ENCODE results near the gene CDH15. TPM values are rescaled to one million over a fixed set of nuclear protein-coding genes. Genes with fewer than 3 reads are reported as not detected.

Gene CDH15
- total and polyA plus RNA-seq, 9 of the 15 experiments (the other 6 are each of a cell fraction or from before 2014, with no cell fraction given) = 0.07 to 0.18 TPM; not detected in 7

DNA sequence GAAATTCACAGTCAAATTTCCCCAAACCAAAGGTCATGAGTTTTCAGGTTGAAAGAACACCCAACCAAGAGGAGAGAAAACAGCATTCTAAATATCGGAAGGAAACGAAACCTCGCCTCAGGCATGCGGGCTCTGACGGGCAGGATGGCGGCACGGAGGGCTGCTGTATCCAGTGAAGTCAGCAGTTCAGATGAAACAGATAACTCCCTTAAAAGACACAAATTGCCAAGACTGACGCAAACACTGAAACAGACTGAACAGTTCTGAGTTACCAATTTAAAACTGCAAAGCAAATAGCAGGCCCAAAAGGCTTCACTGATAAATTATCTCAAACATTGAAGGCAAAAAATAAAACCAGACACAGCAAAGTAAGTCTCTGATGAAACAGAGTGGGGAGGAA is 20.6 kb upstream of the CDH15 start:
- Histone ChIP-seq H3K27me3 (ENCODE audit: control insufficient read depth in 2 of 2, insufficient read depth in 2 of 2, low read length in 2 of 2) (no peaks in the 10 kb centered on the region), H2AFZ (ENCODE audit: low read depth, low read length) (no peak overlapping the region), H4K20me1 (replicated peaks; ENCODE audit: control insufficient read depth, insufficient read depth, low read length) (no peaks in the 10 kb centered on the region), H3K79me2 (ENCODE audit: control insufficient read depth, insufficient read depth, low read length) (no peaks in the 10 kb centered on the region), H3K4me1 (replicated peaks in 1 of 2; ENCODE audit: control insufficient read depth in 2 of 2, insufficient read depth in 2 of 2, low read length in 2 of 2) (peaks cover 0 to 38% of the 10 kb centered on the region in 2 experiments; a peak in 3 of 5 replicates), H3K9me3 (replicated peaks; ENCODE audit: control insufficient read depth, insufficient read depth, low read depth, low read length) (peaks cover 5% of the 10 kb centered on the region), H3K9me1 (ENCODE audit: control insufficient read depth, insufficient read depth, low read length) (no peaks in the 10 kb centered on the region), H3K27ac (ENCODE audit: extremely low read depth, low read depth, low read length) (no peak overlapping the region), H3K4me3 (no peak overlapping the region), H3K9ac (ENCODE audit: insufficient read depth in 1 of 2, low read depth in 2 of 2, low read length in 2 of 2) (no peak overlapping the region), H3K36me3 (ENCODE audit: control insufficient read depth, insufficient read depth, low read length) (peaks cover 34% of the 10 kb centered on the region; the same call in 2 of the 3 replicates), H3K4me2 (ENCODE audit: insufficient read depth, low read length) (no peak overlapping the region)
- ChIA-PET CTCF (ENCODE audit: low intra/inter-chr PET ratio) (no interaction called here), POLR2A (no interaction called here)
- in situ Hi-C loops (cut with MboI) = no loop called here
- ATAC-seq (no peak), FAIRE-seq (no peak), DNase-seq (ENCODE audit: extremely low read depth in 1 of 4, low spot score in 3 of 4) (no peak)
- 96% methylated on average over 8 of the region's 8 CpGs for WGBS (ENCODE audit: insufficient coverage, low coverage, missing lambda C conversion rate)
- intact Hi-C loops (cut with micrococcal nuclease) = no loop called here
- BruUV-seq (replicated peaks) = no TSS peak
- TF ChIP-seq TCF7 (IDR thresholded peaks at IDR 0.05; ENCODE audit: borderline replicate concordance) (no peak), RBBP5 (IDR thresholded peaks at IDR 0.05; ENCODE audit: borderline replicate concordance, insufficient read depth, low read length, poor library complexity, severe bottlenecking) (no peak), ZNF589 (CRISPR knock-in tag; IDR thresholded peaks at IDR 0.05; ENCODE audit: low read depth) (no peak), KAT2B (IDR thresholded peaks at IDR 0.05; ENCODE audit: low read depth, low read length) (no peak), CHD1 (IDR thresholded peaks at IDR 0.05; ENCODE audit: low read length) (no peak), FOXM1 (IDR thresholded peaks at IDR 0.05; ENCODE audit: low read depth) (no peak), FOXM1 (CRISPR knock-in tag; IDR thresholded peaks at IDR 0.05; ENCODE audit: low read depth) (no peak), CREM (IDR thresholded peaks at IDR 0.05; ENCODE audit: low read depth) (no peak), ATF1 (CRISPR knock-in tag; IDR thresholded peaks at IDR 0.05) (no peak), ATF1 (tag; IDR thresholded peaks at IDR 0.05) (no peak), RBM14 (IDR thresholded peaks at IDR 0.05; ENCODE audit: borderline replicate concordance, insufficient read depth, low read depth, low read length) (no peak), ESRRB (CRISPR knock-in tag; IDR thresholded peaks at IDR 0.05; ENCODE audit: borderline replicate concordance) (no peak), SMAD1 (IDR thresholded peaks at IDR 0.05; ENCODE audit: low read depth, low read length, partially characterized antibody) (no peak), OTX1 (CRISPR knock-in tag; IDR thresholded peaks at IDR 0.05) (no peak)
- TF ChIP-seq, protein P1, sequence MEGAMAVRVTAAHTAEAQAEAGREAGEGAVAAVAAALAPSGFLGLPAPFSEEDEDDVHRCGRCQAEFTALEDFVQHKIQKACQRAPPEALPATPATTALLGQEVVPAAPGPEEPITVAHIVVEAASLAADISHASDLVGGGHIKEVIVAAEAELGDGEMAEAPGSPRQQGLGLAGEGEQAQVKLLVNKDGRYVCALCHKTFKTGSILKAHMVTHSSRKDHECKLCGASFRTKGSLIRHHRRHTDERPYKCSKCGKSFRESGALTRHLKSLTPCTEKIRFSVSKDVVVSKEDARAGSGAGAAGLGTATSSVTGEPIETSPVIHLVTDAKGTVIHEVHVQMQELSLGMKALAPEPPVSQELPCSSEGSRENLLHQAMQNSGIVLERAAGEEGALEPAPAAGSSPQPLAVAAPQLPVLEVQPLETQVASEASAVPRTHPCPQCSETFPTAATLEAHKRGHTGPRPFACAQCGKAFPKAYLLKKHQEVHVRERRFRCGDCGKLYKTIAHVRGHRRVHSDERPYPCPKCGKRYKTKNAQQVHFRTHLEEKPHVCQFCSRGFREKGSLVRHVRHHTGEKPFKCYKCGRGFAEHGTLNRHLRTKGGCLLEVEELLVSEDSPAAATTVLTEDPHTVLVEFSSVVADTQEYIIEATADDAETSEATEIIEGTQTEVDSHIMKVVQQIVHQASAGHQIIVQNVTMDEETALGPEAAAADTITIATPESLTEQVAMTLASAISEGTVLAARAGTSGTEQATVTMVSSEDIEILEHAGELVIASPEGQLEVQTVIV (CRISPR knock-in tag; IDR thresholded peaks at IDR 0.05; ENCODE audit: borderline replicate concordance) = no peak
- TF ChIP-seq, protein P2, sequence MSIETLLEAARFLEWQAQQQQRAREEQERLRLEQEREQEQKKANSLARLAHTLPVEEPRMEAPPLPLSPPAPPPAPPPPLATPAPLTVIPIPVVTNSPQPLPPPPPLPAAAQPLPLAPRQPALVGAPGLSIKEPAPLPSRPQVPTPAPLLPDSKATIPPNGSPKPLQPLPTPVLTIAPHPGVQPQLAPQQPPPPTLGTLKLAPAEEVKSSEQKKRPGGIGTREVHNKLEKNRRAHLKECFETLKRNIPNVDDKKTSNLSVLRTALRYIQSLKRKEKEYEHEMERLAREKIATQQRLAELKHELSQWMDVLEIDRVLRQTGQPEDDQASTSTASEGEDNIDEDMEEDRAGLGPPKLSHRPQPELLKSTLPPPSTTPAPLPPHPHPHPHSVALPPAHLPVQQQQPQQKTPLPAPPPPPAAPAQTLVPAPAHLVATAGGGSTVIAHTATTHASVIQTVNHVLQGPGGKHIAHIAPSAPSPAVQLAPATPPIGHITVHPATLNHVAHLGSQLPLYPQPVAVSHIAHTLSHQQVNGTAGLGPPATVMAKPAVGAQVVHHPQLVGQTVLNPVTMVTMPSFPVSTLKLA (conservative IDR thresholded peaks at IDR 0.05) = no peak
- TF ChIP-seq, protein P3, sequence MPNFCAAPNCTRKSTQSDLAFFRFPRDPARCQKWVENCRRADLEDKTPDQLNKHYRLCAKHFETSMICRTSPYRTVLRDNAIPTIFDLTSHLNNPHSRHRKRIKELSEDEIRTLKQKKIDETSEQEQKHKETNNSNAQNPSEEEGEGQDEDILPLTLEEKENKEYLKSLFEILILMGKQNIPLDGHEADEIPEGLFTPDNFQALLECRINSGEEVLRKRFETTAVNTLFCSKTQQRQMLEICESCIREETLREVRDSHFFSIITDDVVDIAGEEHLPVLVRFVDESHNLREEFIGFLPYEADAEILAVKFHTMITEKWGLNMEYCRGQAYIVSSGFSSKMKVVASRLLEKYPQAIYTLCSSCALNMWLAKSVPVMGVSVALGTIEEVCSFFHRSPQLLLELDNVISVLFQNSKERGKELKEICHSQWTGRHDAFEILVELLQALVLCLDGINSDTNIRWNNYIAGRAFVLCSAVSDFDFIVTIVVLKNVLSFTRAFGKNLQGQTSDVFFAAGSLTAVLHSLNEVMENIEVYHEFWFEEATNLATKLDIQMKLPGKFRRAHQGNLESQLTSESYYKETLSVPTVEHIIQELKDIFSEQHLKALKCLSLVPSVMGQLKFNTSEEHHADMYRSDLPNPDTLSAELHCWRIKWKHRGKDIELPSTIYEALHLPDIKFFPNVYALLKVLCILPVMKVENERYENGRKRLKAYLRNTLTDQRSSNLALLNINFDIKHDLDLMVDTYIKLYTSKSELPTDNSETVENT (CRISPR knock-in tag; IDR thresholded peaks at IDR 0.05) = no peak

Data from K562 (cell line).